ENCODE data around the gene GYG2.

DNA sequence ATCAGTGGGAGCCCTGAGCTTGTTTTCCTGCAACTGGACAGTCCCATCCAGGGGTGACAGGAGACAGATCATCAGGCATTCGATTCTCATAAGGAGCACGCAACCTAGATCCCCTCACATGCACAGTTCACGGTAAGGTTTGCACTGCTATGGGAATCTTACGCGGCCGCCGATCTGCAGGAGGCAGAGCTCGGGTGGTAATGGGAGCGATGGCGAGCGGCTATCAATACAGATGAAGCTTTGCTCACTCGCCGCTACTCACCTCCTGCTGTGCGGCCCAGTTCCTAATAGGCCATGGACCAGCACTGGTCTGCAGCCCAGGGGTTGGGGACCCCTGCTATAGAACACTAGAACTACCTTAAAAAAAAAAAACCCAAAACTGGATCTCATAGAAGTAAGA lies 55.0 kb downstream of the GYG2 start:
- TF ChIP-seq, protein P1, sequence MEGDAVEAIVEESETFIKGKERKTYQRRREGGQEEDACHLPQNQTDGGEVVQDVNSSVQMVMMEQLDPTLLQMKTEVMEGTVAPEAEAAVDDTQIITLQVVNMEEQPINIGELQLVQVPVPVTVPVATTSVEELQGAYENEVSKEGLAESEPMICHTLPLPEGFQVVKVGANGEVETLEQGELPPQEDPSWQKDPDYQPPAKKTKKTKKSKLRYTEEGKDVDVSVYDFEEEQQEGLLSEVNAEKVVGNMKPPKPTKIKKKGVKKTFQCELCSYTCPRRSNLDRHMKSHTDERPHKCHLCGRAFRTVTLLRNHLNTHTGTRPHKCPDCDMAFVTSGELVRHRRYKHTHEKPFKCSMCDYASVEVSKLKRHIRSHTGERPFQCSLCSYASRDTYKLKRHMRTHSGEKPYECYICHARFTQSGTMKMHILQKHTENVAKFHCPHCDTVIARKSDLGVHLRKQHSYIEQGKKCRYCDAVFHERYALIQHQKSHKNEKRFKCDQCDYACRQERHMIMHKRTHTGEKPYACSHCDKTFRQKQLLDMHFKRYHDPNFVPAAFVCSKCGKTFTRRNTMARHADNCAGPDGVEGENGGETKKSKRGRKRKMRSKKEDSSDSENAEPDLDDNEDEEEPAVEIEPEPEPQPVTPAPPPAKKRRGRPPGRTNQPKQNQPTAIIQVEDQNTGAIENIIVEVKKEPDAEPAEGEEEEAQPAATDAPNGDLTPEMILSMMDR (IDR thresholded peaks at IDR 0.05; ENCODE audit: low read depth, low read length) = no peak
- TF ChIP-seq POLR2A (IDR thresholded peaks at IDR 0.05; ENCODE audit: extremely low read depth, insufficient read length) = no peak
- TF ChIP-seq, protein P2, sequence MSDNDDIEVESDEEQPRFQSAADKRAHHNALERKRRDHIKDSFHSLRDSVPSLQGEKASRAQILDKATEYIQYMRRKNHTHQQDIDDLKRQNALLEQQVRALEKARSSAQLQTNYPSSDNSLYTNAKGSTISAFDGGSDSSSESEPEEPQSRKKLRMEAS (IDR thresholded peaks at IDR 0.05; ENCODE audit: low read depth, low read length) = no peak
